ENCODE data around the gene CPPED1. TPM values are rescaled to one million over a fixed set of nuclear protein-coding genes. Genes with fewer than 3 reads are reported as not detected.

Gene CPPED1
- total and polyA plus RNA-seq, 12 donors, result 5.6 to 20.2 (median 13.6) TPM

GRCh38 chr16:12661656-12662172 lies 142.0 kb downstream of the CPPED1 start:
- peak in 2 of 8 donors; percentile 31 to 51 for ATAC-seq
- Histone ChIP-seq H3K9me3 (peaks cover 0 to 34% (median 8%) of the 10 kb centered on the region in 11 donors), H3K27ac (no peak overlapping the region), H3K4me1 (no peaks in the 10 kb centered on the region), H3K27me3 (no peaks in the 10 kb centered on the region), H3K36me3 (peaks cover 0 to 23% (median 6%) of the 10 kb centered on the region in 9 donors), H3K4me3 (no peak overlapping the region)
- intact Hi-C loops (cut with DNase I), result no loop called here
- peak in 1 of 2 donors; percentile 30 for DNase-seq
- 41 to 48% methylated on average over 10 of the region's 10 CpGs for WGBS, 2 donors
- no peak for TF ChIP-seq CTCF (IDR thresholded peaks at IDR 0.05)

- ATAC-seq (no peak), DNase-seq (no peak)
- peaks cover 0 to 2% (median 0%) of the 10 kb centered on the region in 7 donors for H3K27me3 ChIP-seq
- peaks cover 0 to 22% (median 5%) of the 10 kb centered on the region in 9 donors for H3K36me3 ChIP-seq
- H3K9me3 ChIP-seq, result peaks cover 0 to 32% (median 8%) of the 10 kb centered on the region in 11 donors
- H3K27ac ChIP-seq, result no peak overlapping the region
- no peaks in the 10 kb centered on the region for H3K4me1 ChIP-seq
- intact Hi-C loops (cut with DNase I), result no loop called here
- no peak overlapping the region for H3K4me3 ChIP-seq
- 56% methylated on average over 3 of the region's 3 CpGs for WGBS, 2 donors
- TF ChIP-seq CTCF (IDR thresholded peaks at IDR 0.05), result no peak
These were observed 143.8 kb downstream of the CPPED1 start for GRCh38 chr16:12659871-12660270.

GRCh38 chr16:12658506-12658905 lies 145.2 kb downstream of the CPPED1 start:
- peaks cover 0 to 7% (median under 1%) of the 10 kb centered on the region in 7 donors for H3K27me3 ChIP-seq
- H3K36me3 ChIP-seq, result peaks cover 0 to 9% (median 0%) of the 10 kb centered on the region in 9 donors
- intact Hi-C loops (cut with DNase I), result no loop called here
- H3K9me3 ChIP-seq, result peaks cover 0 to 32% (median 8%) of the 10 kb centered on the region in 11 donors
- no peak overlapping the region for H3K27ac ChIP-seq
- WGBS, 2 donors, result 92 to 96% methylated on average over 5 of the region's 5 CpGs
- no peak overlapping the region for H3K4me3 ChIP-seq
- no peaks in the 10 kb centered on the region for H3K4me1 ChIP-seq
- TF ChIP-seq CTCF (IDR thresholded peaks at IDR 0.05), result no peak
- ATAC-seq, result no peak
- no peak for DNase-seq

- no peaks in the 10 kb centered on the region for H3K36me3 ChIP-seq
- H3K4me3 ChIP-seq, result no peak overlapping the region
- TF ChIP-seq CTCF (IDR thresholded peaks at IDR 0.05), result no peak
- H3K4me1 ChIP-seq, result no peaks in the 10 kb centered on the region
- DNase-seq, result no peak
- intact Hi-C loops (cut with DNase I), result no loop called here
- WGBS, 2 donors, result 67 to 69% methylated on average over 11 of the region's 11 CpGs
- no peak overlapping the region for H3K27ac ChIP-seq
- peaks cover 0 to 16% (median 4%) of the 10 kb centered on the region in 7 donors for H3K27me3 ChIP-seq
- H3K9me3 ChIP-seq, result peaks cover 0 to 23% (median 8%) of the 10 kb centered on the region in 11 donors
- no peak for ATAC-seq
These were observed 148.2 kb downstream of the CPPED1 start for GRCh38 chr16:12655537-12655936.
